Mesodermal cell (in vitro differentiated cells): ENCODE results near the gene NTF3.

ENCODE experiments used
- H3K27ac ChIP-seq: 2 replicates; pipeline ENCODE4 v1.7.0; 2013; ENCODE audit warnings: mild to moderate bottlenecking, low read depth, low read length, moderate library complexity; ENCODE audit not compliant: severe bottlenecking
- H3K36me3 ChIP-seq: 2 replicates; pipeline ENCODE4 v1.7.1; 2013; ENCODE audit warnings: mild to moderate bottlenecking, low read length, moderate library complexity; ENCODE audit not compliant: control insufficient read depth, insufficient read depth
- H3K4me1 ChIP-seq: one replicate; pipeline ENCODE4 v1.7.1; 2013; ENCODE audit warnings: mild to moderate bottlenecking, low read length; ENCODE audit not compliant: insufficient read depth, control insufficient read depth, poor library complexity, severe bottlenecking
- H3K4me3 ChIP-seq: 2 replicates; pipeline ENCODE4 v1.7.0; 2013; ENCODE audit warnings: low read length, control low read depth, mild to moderate bottlenecking; ENCODE audit not compliant: insufficient read depth, poor library complexity, severe bottlenecking; ENCODE audit errors: extremely low read depth
- H3K9me3 ChIP-seq: 2 replicates; pipeline ENCODE4 v1.7.1; 2013; ENCODE audit warnings: mild to moderate bottlenecking, low read length, moderate library complexity; ENCODE audit not compliant: control insufficient read depth
- WGBS, 2 experiments: methylation state at CpG; one replicate each; pipeline ENCODE4 v1.1.5; 2013; ENCODE audit warnings: missing lambda C conversion rate in 2 of 2; ENCODE audit not compliant: insufficient coverage in 2 of 2; 5-methylcytosine and 5-hydroxymethylcytosine counted together

NTF3 gene

DNA sequence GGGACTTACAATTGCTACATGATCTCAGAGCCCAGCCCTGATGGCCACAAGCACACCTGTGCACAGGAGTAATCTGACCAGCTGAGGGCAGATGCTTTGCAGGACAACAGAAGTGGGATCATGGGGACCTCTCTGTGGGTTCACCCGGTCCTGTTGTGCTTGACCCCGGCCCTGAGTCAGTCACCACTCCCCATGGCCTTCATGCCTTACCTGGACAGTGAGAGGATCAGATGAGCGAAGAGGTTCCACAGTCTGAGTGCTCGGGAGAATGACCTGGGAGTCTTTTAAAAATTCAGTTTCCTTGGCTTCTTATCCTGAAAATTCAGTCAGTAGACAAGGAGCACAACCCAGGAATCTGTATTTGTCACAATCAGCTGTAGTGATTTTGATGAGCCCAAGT is 88.1 kb downstream of the NTF3 start:
- Histone ChIP-seq H3K9me3 (no peaks in the 10 kb centered on the region), H3K4me1 (peaks cover 4% of the 10 kb centered on the region), H3K4me3 (no peak overlapping the region), H3K36me3 (no peaks in the 10 kb centered on the region), H3K27ac (no peak overlapping the region)
- WGBS, 2 experiments, result 100% methylated on average over 2 to 3 of the region's 4 CpGs

DNA sequence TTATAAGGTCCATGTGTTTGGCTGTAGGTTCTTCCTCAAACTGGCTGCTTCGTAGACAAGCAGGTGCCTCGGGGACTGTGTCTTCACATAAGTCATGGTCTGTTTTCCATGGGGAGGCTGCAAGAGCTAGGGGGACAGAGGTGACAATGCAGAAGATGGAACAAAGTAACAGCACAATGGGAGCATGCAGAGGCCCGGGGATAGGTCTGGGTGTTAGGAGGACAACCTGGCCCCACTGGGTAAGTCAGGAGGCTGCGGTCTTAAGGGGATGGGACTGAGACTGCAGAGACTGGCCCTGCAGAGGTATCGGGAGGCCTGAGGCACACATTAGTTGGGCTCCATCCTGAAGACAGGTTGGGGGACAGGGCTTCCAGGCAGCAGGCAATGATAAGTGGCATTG is 88.9 kb downstream of the NTF3 start:
- WGBS, 2 experiments, result 92 to 94% methylated on average over 5 of the region's 5 CpGs
- Histone ChIP-seq H3K4me1 (peaks cover 4% of the 10 kb centered on the region), H3K4me3 (no peak overlapping the region), H3K9me3 (no peaks in the 10 kb centered on the region), H3K36me3 (no peaks in the 10 kb centered on the region), H3K27ac (no peak overlapping the region)

DNA sequence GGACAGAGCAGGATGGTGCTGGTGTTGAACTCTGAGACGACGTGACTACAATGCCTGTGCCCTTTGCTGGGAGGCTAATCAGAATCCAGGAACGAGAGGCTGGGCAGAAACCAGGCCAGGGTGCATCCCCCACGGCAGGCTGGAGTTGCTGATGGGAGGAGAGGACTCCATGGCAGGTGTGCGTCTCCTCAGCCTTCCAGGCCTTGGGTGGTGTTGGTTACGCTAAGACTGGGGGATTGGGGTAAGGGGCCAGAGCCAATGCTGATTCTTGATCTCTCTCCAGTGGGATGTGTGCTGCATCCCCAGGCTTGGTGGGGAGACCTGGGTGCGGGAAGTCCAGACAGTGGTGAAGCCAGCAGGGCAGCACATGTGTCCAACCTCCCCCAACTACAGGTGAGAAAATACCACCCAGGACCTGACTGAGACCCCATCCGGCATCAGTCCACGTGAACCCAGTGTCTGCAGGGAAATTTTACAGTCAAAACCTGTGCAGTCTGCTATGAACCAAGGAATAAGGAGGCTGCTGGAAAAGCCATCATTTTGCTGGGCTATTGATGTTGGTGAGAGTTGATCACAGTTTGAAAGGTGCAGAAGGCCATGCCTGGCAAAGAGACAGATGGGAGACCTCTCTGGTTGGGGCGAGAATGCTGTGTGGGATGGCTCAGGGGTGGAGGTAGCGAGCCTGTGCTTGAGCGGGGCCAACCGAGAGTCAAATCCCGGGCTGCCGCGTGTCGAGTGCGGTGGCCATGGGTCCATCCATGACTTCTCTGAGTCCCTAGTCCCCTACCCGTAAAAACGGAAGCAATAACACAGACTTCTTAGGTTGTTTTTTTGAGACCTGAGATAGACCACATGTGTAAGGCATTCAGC is 89.8 kb downstream of the NTF3 start:
- 92% methylated on average over 18 to 19 of the region's 20 CpGs for WGBS, 2 experiments

DNA sequence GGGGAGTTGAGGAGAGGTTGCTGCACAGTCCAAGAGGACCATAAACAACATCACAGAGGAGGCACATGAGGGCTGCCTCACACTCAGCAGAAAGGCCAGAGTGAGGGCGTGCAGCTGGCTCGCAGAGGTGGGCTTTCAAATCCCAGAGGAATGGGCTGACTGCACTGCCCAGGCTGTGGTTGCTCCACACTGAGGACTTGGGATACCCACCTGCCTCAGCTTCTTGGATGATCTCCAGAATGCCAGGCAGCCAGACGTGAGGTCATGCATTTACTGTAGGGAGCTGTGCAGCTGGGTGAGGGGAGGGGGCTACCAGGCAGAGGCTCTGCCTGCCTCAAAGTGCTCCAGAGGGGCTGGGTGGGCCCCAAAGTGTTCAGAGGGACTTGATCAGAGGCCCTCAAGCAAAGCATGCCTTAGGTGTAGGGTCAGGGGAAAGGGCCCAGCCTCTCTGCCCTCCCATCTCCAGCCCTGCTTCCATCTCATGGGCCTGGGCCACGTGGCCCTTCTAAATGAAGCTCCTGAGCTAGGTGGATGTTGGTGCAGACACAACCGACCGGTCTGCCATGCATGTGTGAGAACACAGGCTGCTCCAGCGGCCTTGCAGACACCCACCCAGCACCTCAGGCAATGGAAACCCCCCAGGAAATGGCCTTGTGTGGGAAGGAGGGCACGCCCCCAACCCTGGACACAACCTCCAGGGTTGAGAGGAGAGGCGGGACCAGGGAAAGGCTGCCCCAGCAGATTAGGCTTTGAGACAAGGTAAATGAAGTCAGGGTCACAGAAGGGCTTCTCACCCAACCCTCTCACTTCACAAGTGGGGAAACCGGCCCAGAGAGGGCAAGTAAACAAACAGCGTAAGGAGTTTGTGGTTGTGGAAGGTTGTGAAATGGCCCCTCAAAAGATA is 90.8 kb downstream of the NTF3 start:
- WGBS, 2 experiments, result 88 to 93% methylated on average over 2 to 3 of the region's 11 CpGs
- Histone ChIP-seq H3K4me1 (no peaks in the 10 kb centered on the region), H3K4me3 (no peak overlapping the region), H3K27ac (no peak overlapping the region), H3K9me3 (no peaks in the 10 kb centered on the region), H3K36me3 (no peaks in the 10 kb centered on the region)

More for the DNA sequence above, 89.8 kb downstream of the NTF3 start:
- Histone ChIP-seq H3K27ac (no peak overlapping the region), H3K4me1 (no peaks in the 10 kb centered on the region), H3K4me3 (no peak overlapping the region), H3K9me3 (no peaks in the 10 kb centered on the region), H3K36me3 (no peaks in the 10 kb centered on the region)

DNA sequence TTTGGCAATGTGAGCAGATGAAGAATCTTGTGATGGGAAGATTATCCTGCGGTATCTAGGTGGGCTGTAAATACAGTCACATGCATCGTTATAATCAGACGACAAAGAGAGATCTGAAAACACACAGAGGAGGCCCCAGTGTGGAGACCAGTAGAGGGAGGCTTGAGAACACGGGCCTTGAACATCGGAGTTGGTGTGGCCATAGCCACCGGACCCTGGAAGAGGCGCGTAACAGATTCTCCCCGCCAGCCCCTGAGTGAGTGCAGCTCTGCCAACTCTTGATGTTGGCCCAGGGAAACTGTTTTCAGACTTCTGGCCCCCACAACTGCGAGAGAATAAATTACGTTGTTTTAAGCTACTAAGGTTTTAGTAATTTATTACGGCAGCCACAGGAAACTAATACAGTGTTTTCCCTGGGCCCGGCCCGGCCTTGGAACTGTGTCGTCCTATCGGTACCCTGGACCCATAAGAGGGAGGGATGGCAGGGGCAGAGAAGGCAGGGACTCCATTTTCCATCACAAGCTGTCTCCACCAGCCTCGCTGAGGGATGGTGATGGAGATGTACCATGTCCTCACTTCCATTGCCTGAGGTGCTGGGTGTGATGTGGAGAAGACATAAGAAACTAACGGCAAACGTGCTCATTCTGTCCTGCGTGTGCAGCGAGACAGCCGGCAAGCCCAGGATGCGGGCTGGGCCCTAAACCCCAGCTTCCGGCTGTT is 91.6 kb downstream of the NTF3 start:
- Histone ChIP-seq H3K36me3 (no peaks in the 10 kb centered on the region), H3K9me3 (no peaks in the 10 kb centered on the region), H3K4me1 (no peaks in the 10 kb centered on the region), H3K27ac (no peak overlapping the region), H3K4me3 (no peak overlapping the region)
- 91 to 93% methylated on average over 23 of the region's 24 CpGs for WGBS, 2 experiments

DNA sequence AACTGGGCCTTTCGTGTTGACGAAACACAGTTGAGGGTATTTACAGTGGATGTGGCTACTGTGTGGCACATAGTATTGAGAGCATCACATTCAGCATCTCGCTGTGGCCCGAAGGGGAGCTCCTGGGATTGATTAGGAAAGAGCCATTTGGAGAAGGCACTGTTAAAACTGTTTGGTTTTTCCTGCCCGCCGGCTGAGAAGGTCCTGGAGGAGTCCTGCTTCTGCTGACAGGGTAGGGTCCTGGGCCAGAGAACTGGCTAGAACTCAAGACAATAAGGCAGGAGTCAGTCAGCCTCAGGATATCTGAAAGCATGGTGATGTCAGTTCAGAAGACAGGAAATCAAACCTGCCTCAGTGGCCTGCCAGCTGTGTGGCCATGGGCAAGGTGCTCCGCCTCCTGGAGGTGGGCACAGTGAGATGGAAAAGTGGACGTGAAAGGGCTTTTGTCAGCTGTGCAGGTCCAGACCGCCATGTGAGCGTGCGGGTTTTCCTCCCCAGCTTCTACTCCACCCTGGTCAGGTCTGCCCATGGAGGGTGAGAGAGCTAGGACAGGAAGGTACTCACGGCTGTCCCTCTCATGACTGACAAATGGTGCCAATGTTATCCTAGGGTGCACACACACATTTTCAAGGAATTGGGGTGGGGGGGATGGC is 92.3 kb downstream of the NTF3 start:
- Histone ChIP-seq H3K9me3 (no peaks in the 10 kb centered on the region), H3K4me3 (no peak overlapping the region), H3K27ac (no peak overlapping the region), H3K36me3 (no peaks in the 10 kb centered on the region), H3K4me1 (no peaks in the 10 kb centered on the region)
- WGBS, 2 experiments, result 94 to 98% methylated on average over 7 to 11 of the region's 12 CpGs

DNA sequence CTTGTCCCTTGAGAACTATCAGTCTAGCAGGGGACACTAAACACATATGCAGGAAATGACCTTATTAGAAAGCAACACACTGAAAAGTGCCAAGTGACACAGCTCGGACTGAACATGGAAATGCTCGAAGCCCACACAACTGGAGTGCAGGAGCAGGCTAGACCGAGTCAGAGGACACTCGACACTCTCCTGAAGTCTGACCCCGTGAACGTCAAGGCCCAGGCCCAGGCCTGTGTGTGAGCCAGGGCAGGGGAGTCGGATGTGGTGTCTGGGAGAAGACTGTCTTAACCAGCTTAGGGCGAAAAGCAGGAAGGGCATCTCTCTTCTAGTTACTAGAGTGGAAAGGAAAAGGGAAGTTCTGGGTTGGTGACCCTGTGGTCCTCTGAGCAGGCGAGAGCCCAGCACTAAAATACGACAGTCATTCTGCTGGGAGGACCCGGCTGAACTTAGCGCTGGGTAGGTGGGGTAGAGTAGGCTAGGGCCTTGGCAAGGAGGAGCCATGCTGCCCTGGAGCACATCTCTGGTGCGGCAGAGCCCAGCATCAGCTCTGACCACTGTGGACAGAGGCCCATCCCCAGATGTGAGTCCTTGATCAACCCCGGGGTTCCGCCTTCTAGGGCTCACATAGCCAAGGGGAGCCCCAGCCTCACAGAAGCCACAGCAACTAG is 93.0 kb downstream of the NTF3 start:
- no peaks in the 10 kb centered on the region for H3K9me3 ChIP-seq
- H3K4me1 ChIP-seq, result no peaks in the 10 kb centered on the region
- H3K36me3 ChIP-seq, result no peaks in the 10 kb centered on the region
- WGBS, 2 experiments, result 89 to 91% methylated on average over 15 of the region's 15 CpGs
- H3K4me3 ChIP-seq, result no peak overlapping the region
- no peak overlapping the region for H3K27ac ChIP-seq

DNA sequence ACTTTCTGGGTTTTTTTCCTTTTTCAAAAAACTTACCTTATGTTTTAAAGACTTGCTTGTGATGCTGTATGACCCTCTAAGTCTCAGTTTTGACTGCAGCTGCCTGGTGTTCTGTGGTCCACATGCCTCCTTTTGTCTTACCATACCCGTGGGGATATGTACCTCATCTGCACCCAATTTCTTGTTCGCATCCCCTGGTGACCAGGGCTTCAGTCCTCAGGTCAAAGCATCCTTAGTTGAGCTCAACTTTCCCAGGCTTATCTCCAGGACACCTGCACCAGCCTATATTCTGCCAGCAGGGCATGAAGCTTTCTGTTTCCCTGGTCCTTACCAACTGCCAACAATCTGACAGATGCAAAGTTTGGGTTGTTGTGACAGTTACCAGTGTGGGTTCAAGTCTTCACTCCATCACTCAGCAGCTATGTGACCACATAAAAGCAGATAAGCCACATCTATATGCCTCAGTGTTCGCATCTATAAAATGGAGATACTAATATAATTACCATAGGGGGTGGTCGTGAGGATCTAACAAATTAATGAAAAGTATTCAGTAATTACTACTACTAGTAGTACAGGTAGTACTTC is 94.0 kb downstream of the NTF3 start:
- 78 to 89% methylated on average over 2 of the region's 4 CpGs for WGBS, 2 experiments
- Histone ChIP-seq H3K27ac (no peak overlapping the region), H3K4me3 (no peak overlapping the region), H3K9me3 (no peaks in the 10 kb centered on the region), H3K4me1 (no peaks in the 10 kb centered on the region), H3K36me3 (no peaks in the 10 kb centered on the region)

DNA sequence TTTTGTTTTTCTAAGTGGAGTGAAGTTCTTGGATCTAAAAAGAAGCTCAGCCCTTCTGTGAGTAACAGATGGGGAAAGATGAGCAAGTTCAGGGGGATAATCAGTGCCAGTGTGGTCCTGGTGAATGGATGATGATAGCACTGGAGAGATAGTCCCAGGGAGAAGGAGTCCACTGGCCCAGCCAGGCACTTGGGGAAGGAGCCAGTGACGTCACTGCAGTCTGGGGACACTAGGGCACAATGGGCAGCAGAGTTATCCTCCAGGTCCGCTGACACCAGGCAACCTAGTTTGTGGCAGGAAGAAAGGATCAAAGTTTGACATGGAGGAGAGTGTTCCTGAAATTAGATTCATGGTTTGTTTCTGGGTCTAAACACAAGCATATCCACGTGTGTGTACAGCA is 101.5 kb downstream of the NTF3 start:
- no peak overlapping the region for H3K4me3 ChIP-seq
- WGBS, 2 experiments, result 75 to 93% methylated on average over 1 to 2 of the region's 3 CpGs
- H3K36me3 ChIP-seq, result no peaks in the 10 kb centered on the region

More for the DNA sequence above, 101.5 kb downstream of the NTF3 start:
- H3K9me3 ChIP-seq, result no peaks in the 10 kb centered on the region
- H3K27ac ChIP-seq, result no peak overlapping the region
- no peaks in the 10 kb centered on the region for H3K4me1 ChIP-seq
